NT2/D1 (cell line): ENCODE measurements around the gene ZNF502.

Experiments
- SUZ12 ChIP-seq: IDR thresholded peaks from 2 replicates; pipeline ENCODE4 v1.6.1; 2011; ENCODE audit not compliant: insufficient read length, insufficient read depth; ENCODE audit errors: extremely low read depth
- ZNF274 ChIP-seq: IDR thresholded peaks from 2 replicates; pipeline ENCODE4 v1.6.1; 2011; ENCODE audit warnings: mild to moderate bottlenecking, low read depth, low read length

DNA sequence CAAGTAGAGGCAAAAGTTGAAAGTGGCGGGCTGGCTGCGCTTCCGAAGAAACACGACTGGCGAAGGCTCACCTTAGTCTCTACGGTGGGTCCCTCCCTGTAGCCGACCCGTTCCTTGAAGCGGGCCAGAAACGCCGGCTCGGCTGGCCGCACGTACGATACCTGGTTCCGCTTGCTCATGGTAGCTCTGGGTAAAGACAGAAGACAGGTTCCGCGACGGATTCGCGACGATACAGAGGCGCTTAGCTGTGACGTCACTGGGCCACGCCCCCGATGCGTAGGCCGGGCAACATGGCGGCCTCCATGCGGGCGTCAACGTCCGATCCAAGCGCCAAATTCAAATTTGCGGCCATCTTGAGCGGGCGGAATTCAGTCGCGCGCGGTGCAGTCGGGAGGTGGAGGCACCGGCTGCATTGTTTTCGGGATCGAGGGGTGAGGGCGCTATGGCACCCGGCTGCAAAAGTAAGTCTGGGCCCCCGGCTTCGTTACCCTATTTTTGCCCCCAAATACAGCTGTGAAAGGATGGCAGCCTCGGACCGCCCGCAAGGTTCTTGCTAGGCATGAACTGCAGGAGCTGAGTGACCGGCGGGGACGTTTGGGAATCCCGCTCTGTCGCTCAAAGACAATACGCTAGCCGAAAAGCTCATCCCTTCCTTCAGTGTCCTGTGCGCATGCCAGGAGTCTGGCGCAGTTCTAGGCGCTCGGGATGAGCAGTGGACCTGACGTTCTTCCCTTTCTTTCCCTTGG, 49.1 kb downstream of the ZNF502 start, which contains the start of the genes KIAA1143 and KIF15:
- TF ChIP-seq ZNF274, result no peak
- TF ChIP-seq SUZ12, result no peak
